Myocyte (in vitro differentiated cells): Measurements from ENCODE around the gene CSNK1A1L. TPM values are rescaled to one million over a fixed set of nuclear protein-coding genes. Genes with fewer than 3 reads are reported as not detected.

Experiments used
- DNase-seq: peaks from one replicate; pipeline ENCODE4 v3.0.0-alpha.2; 2012; ENCODE audit warnings: low read depth
- total RNA-seq: library from RNA; depleted of rRNA; stranded (reverse); fragments of >200 nt; gene quantifications from 2 replicates; pipeline ENCODE4 v1.2.3, GENCODE V29; 2014

CSNK1A1L gene
- total RNA-seq, 1 donor from 2014 or later = not detected

DNA sequence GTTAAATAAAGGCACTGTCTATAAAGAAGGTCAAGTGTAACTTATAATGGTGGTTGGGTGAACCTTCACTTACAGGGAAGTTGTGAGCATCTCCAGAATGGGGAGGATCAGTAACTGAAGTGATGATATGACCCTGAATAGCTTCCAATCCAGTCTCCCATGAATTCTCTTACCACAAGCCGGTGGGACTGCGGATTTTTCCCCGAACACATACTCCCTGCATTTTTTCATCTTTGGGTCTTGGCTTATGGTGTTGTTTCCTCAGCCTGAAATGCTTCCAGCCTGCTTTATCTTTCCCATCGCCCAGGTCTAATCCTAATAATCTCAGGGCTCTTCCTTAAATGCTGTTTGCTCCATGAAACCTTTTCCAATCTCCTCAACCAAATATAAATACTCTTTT is 2.0 kb upstream of the CSNK1A1L start:
- no peak for DNase-seq

DNA sequence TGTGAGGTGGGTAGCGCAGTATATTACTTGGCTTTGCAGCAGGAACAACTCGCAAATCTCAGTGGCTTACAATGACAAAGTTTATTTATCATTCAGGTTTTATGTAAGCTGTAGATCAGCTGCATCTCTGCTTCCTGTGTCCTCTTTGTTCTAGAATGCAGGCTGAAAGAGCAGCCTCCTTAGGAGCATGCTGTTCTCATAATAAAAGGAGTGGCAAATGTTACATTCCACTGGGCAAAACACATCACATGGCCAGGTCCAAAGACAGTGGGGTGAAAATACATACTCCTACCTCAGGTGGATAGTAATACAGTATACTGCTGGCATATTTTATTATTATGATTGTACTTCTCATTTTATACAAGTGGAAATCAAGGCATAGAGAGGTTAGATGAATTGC is 1.2 kb upstream of the CSNK1A1L start:
- no peak for DNase-seq

DNA sequence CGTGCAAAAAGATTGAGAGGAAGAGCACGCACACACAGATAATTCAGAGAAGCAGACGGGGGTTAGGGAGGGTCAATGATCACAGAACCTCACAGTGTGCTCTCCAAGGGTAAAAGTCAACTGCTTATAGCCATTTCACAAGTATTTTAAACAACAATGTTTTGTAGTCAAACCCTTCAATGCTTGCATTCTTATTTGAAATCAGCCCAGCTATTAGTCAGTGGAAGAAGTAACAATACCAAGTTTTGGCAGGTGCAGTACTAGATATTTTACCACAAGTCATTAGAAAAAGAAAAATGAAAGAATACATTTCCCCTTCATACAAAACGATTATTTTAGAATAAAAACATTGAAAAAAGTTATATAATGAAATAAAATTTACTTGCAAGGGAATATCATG is 2.6 kb downstream of the CSNK1A1L start:
- no peak for DNase-seq

DNA sequence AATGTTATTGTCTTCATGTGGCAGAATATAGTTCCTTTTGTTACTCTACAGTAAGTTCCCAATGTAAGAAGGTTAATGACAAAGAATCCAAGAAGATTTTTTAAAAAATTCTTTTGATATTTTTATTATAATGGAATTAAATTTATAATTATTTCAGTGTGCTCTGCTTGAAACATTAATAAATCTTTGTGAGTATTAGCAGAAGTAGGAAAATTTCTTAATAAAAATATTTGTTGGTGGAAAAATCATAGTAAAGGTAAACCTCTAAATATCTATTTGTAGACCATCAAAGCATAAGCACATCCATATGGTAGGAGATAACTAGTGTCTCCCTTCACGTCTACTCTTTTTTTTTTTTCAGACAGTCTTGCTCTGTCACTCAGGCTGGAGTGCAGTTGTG is 4.3 kb downstream of the CSNK1A1L start:
- no peak for DNase-seq

DNA sequence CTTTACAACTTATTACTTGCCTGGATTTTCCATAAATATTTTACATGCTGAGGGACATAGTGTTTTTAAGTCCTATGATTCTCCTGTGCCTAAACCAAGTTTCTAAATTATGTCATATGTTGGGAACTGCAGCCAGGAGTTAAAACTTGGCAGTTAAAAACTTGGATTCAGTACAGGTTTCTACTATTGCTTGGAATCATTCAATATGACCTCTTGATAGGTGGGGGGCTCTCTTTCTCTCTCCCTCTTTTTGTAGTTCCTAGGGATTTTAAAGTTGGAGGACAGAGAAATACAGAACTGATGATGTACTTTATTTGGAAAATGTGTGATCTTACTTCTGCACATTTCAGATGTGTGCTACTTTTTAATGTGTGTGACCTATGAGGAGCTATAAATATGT is 4.7 kb downstream of the CSNK1A1L start:
- no peak for DNase-seq

DNA sequence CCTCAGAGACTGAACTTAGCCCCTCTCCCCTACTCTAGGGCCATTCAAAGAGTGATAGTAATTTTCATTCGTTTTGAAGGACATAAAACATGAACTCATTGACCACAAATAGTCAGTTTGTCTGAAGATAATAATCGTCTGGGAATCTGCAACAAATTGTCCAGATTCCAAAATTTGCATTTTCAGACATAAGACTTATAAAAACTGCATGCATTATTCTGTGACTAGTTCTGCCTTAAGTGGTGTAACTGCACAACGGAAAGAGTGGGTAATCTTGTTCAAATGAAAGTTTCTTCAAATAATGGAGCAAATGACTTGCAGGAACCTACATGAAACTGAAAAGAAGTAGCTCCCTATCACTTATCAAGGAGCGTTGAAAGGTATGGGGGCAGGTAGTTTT is 8.4 kb downstream of the CSNK1A1L start:
- no peak for DNase-seq

DNA sequence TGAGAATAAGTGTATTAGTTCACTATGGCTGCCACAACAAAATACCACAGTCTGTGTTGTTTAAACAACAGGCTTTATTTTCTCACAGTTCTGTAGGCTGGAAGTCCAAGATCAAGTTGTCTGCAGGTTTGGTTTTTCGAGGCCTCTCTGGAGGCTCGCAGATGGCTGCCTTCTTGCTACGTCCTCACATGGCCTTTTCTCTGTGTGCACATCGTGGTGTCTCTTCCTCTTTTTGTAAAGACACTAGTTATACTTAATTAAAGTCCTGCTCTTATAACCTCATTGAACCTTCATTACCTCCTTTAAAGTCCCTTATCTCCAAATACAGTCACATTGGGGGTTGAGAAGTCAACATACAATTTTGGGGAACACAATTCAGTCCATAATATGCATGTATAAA is 10.6 kb downstream of the CSNK1A1L start:
- no peak for DNase-seq

DNA sequence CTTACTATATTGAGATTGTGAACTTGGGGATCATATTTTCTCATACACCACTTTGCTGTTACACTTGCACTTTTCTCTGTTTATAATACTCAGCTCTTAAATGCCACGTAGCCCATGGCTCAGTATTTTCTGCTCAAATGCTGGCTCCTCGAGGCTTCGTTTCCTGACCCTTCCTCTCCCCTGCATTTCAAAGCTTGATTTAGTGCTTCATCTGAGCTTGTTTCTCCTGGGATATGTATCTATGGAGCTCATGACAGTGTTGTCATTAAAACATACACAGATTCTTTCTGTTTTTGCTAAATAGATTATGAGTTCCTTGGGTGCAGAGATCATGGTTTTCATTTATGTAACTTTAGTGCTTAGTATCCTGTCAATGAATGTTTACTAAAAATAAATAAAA is 11.4 kb downstream of the CSNK1A1L start:
- no peak for DNase-seq

DNA sequence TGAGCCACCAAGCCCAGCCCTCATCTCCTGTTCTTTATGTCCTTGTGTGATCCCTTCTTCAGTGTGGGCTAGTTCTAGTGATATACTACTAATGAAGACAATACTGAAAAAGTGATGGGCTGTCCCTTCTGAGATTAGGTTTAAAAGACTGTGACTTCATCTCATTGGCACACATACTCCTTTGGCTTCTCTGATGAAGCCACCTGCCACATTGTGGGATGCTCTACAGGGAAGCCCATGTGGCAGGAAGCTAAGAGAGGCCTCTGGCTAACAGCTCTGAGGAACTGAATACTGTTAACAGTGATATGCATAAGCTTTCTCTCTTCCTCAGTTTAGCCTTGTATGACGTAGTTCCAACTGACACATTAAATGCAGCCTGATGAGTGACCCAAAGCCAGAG is 13.6 kb downstream of the CSNK1A1L start:
- no peak for DNase-seq

DNA sequence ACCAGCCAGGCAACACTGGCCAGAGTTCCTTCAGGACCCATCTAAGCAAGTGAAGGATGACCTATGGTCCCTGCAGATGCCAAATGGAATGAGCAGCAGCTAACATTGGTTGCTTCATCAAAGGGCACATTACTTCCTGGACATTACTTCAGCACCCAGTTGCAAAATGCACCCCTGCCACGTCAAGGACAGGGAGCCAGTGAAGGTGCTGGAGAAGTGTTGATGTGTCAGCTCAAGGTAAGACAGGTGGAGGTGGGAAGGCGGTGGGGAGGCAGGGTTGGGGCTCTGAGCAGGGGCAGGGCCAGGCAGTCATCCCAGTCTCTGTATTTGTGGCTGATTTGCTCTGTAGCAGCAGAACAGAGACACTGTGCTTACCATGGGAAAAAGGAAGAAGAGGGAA is 14.6 kb downstream of the CSNK1A1L start:
- no peak for DNase-seq

DNA sequence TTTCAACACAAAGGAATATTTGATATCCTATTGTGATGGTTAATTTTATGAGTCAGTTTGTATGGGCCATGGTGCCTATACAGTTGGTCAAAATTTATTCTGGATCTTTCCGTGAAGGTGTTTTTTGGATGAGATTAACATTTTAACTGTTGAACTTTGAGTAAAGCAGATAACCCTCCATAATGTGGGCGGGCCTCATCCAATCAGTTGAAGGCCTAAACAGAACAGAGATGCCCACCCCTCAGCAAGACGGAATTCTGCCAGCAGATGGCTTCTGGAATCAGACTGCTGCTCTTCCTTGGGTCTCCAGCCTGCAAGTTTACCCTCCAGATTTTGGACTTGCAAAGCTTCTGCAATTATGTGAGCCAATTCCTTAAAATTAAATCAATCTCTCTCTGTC is 16.0 kb downstream of the CSNK1A1L start:
- no peak for DNase-seq

DNA sequence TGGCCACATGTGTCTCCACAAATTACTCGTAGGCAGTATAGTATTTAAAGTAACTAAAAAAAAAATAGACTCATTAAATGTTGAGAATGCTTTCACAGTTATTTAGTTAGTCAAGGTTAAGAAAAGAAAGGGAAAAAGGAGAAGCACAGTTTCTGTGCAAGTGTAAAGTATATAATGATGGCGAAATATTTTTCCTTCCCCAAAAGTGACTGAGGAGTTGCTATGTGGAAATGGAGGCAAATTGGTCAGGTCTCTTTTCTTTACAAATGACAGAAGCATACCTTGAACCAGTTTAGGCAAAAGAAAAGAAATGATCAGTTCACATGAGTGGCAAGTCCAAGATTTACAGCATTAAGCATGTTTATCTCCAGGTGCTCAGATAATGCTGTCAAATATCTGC is 18.0 kb downstream of the CSNK1A1L start:
- DNase-seq = no peak

DNA sequence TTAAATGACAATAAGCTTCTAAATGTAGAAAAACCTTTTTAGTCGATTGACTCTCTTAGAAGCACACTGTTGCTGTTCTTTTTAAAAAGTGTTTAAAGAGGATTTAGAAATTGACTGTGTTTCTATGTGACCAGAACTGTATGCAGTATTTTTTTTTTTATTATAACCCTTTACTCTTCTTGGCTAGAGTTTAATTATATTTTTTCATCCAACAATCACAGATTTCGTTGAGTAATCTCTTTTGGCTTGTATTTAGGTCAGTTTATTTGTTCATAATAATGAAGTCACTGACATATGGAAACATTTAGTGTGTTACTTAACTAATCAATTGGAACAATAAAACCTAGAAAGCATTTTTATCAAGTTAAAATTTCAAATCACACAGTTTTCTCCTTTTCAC is 19.9 kb downstream of the CSNK1A1L start:
- no peak for DNase-seq

DNA sequence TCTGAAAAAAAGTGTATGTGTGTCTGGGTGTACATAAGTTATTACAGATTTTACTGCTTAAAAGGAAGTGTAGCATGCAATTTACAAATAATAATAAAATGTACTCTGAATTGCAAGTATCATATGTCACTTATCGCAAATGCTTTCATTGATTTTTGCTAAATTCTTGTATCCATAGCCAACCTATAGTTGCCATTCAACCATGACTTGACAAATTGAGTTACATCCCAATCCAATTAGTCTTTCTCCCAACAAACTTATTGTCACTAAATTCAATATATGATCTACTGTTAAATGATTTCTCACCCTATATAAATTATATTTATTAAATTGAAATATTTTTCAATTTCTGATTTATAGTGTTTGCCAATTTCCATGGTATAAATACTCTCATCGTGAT is 28.6 kb downstream of the CSNK1A1L start:
- no peak for DNase-seq

DNA sequence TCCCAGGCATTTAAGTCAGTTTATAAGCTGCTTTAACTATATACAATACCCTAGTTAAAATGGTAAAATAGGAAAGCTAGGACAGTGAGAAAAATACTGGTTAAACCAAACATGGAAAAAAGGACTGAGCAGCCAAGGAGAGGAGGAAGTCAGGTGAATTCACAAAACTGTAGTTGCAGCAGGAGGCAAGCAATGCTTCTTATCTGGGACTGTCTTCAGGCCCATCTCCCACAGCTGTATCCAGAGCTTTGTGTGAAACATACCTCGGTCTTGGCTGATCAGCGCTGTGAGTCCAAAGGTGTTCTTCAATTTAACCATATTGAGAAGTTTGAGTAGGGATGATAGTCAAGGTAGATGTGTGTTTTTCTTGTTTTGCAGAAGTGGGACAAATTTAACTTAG is 30.3 kb downstream of the CSNK1A1L start:
- DNase-seq = no peak

DNA sequence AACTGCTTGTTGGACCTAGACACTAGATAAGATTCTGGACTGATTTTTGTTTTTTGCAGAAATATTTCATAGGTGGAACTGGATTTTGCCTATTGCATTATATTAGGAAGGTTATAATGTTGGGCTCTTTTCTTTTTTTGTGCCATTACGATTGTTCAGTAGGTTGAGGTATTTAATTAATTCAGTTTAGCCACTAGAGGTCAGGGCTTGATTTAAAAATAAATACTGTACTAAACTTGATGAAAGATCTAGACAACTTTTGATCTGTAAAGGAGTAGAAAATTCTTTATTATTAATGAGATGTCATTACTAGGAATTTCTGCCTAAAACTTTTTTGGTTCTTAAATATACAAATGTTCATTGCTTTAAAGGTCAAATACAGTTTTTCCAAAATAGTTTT is 30.8 kb downstream of the CSNK1A1L start:
- DNase-seq = peak; percentile 59

DNA sequence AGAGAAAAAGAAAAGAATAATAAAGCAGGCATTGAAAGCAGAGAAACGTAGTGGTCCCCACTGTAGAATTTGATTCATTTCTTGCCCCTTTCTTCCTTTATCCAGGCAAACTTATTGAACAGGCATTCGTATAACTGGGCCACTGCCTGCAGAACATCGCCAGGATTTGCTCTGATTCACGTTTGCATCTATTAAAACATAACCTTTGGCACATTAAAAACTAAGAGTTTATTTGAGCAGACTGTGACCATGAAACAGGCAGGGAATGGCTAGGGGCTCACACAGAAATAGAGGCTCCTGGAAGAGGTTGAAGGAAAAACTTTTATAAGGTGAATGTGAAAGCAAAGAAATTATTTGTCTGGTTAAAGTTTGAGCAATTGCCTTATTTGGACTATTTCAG is 33.4 kb downstream of the CSNK1A1L start:
- DNase-seq = no peak

DNA sequence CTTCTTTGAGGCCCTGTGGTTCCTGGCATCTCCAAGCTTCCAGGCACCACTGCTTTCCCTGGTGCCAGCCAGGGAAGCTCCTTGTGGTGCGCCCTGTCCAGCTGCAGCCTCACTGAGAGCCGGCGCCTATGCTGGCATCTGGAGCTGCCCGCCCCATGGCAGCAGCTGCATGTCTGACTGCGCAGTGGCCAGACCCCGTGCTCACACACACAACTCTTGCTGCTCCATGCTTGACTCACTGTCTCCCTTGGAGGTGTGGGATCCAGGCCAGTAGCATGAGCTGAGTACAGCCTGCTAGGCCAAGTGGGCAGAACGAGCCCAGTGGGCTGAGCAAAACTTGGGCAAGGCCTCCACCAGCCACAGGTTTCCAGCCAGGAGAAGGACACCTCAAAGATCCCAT is 34.5 kb downstream of the CSNK1A1L start:
- DNase-seq = peak; percentile 82

DNA sequence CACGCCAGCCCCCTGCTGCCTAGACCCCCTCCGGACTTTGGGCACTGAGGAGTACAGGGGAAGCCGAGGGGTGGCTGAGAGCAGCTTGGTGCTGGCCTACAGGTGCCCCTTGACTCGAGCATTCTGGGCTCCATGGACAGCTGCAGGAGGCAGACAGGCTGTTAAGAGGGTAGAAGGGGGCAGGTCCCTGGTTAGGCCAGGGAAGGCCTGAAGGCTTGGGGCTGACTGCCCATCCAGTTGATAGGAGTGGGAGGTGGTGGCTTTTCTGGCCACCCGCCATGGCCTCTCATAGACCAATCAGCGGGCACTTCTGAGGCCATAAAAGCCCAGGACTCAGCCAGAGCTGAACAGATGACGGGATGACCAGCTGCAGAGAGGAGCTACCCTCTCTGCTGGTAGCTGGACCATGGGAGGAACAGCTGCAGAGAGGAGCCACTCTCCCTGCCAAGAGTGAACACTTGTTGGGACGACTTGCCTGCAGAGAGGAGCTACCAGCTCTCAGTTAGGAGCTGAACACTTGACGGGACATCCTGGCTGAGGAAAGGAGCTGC is 35.2 kb downstream of the CSNK1A1L start:
- DNase-seq = peak; percentile 45

DNA sequence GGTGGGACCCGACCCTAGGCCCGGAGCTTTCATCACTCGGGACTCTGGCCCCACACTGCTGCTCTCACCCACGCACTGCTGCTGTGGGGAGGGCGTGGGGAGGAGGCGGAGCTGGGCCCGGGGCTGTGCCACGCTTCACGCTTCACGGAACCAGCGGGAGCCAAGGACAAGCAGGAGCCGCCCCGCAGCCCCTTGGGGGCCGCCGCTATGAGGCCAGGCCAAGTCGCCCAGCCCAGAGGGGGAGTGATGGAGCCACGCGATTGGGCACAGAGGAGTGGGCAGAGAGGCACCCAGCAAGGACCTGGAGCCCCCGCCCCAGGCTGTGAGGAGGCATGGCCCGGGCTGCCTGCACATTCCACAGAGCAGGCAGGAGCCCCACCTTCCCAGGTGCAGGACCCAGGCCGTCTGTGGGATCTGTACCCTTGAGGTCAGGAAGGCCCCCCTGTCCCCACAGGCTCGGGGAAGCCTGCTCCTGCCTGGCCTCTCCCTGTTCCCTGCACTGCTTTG is 35.8 kb downstream of the CSNK1A1L start:
- no peak for DNase-seq

DNA sequence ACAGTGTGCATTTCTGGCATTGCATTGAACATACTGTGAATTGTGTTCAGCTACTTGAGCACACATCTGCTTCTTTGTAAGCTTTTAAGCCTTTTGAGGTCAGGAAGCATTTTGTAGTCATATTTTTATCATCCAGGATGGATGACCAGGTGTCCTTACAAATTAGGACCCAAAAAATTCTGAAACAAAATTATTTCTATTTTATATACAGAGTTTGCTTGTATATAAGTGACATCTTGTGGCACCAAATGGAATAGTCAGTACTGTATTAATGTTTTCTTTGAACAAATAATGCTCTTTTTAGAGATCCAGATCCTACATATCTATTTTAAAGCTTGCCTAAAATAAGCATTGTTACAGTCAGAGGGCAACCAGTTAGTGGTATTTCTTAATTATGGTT is 36.5 kb downstream of the CSNK1A1L start:
- DNase-seq = no peak

DNA sequence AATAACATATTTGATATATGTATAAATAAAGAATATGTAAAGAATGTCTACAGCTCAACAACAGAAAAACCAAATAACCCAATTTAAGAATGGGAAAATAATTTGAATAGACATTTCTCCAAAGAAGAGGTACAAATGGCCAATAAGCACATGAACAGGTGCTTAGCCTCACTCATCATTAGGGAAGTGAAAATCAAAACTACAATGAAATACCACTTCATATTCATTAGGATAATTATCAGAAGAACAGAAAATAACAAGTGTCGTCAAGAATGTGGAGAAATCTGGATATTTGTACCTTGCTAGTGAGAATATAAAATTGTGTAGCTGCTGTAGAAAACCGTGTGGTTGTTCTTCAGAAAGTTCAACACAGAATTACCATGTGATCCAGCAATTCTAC is 37.6 kb downstream of the CSNK1A1L start:
- DNase-seq = no peak

DNA sequence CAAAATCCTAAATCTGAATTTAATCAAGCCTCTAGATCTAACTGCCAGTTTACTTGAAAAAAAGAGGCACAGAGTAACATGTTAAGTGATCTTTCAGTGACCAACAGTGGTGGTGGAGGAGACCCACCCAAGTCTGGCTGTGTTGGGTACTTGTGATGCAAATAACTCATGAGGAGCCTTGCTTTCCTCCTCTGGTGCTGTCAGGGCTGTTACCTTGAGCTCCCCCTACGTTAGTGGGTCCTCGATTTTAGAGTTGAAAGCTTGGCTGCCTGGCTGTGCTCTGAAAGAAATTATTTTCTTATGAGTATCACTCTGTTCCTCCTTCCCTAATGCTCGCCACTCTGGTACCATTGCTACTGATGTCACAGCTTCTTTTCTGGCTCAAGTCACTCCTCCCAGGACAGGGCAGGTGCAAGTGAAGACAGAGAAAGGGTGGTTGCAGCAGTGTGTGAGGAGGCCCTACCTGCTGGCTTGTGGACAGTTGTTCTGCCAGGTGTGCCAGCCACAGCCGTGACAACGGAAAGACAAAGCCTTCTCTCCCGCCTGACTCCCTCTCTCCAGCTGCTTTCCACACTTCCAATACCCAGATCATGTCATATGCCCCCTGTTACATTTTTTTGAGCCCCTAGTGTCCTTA is 39.5 kb downstream of the CSNK1A1L start:
- DNase-seq = no peak

DNA sequence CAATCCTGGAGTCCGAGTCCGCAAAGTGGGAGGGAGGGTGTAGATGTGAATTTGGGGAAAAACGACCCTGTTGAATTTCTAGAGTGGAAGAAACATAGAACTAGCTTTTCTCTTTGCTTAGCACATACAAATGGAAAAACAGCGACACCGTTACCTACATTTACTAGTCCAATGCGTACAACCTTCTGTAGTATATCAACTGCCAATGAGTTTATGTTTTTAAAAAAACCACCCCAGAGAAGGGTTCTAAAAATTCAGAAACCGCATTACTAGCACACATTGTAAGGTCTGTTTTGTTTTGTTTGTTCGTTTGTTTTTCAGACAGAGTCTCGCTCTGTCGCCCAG is 45.6 kb downstream of the CSNK1A1L start:
- no peak for DNase-seq
